Ovary (tissue), 3 donors: ENCODE measurements around the gene CYTIP.

Experiments
- POLR2A ChIP-seq: fragments of 450-650 bp; IDR thresholded peaks from one replicate; pipeline ENCODE4 v1.6.1; 2017; ENCODE audit warnings: antibody characterized with exemption, mild to moderate bottlenecking, moderate library complexity
- TF ChIP-seq, protein P1 (sequence below), 3 donors: fragments of 450-650 bp in 2 of 3; fragments of 200-600 bp in 1 of 3; IDR thresholded peaks; one replicate each; pipeline versions ENCODE4 v1.5.1 to v1.8.0; 2016 to 2022; ENCODE audit warnings: antibody characterized with exemption in 3 of 3, mild to moderate bottlenecking in 1 of 3
- donor health status: DM: no; HTN: no; CAD: no.

DNA sequence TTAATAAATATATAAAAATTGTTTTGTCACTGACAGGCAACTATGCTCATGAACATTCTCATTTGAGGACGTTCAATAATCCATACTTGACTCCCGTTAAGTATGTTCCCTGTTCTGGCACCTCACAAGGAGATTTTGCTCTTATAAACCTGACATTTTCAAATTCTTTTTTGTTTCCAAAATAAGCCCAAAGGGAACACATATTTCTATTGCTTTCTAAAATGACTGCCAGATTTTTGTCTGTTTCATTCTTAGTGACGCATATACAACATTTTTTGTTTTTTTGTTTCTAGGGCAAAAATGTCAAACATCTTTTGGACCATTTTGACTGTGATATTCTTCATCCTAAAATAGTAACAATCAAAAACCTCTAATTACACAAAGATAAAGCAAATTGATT is 50.5 kb downstream of the CYTIP start:
- TF ChIP-seq, protein P1, sequence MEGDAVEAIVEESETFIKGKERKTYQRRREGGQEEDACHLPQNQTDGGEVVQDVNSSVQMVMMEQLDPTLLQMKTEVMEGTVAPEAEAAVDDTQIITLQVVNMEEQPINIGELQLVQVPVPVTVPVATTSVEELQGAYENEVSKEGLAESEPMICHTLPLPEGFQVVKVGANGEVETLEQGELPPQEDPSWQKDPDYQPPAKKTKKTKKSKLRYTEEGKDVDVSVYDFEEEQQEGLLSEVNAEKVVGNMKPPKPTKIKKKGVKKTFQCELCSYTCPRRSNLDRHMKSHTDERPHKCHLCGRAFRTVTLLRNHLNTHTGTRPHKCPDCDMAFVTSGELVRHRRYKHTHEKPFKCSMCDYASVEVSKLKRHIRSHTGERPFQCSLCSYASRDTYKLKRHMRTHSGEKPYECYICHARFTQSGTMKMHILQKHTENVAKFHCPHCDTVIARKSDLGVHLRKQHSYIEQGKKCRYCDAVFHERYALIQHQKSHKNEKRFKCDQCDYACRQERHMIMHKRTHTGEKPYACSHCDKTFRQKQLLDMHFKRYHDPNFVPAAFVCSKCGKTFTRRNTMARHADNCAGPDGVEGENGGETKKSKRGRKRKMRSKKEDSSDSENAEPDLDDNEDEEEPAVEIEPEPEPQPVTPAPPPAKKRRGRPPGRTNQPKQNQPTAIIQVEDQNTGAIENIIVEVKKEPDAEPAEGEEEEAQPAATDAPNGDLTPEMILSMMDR (IDR thresholded peaks at IDR 0.05) = no peak
- no peak for TF ChIP-seq POLR2A
